CD8-positive, alpha-beta memory T cell (primary cell): ENCODE results near the gene ABI3BP. TPM values are rescaled to one million over a fixed set of nuclear protein-coding genes. Genes with fewer than 3 reads are reported as not detected.

Experiments
- CTCF ChIA-PET: fragments of 350-600 bp; sonication (Branson Sonifier 250); formaldehyde crosslinking; loops from one replicate; lab custom pipeline; 2021; ENCODE audit warnings: antibody characterized with exemption; lab: Charles Lee
- POLR2A ChIA-PET: fragments of 350-600 bp; sonication (Branson Sonifier 250); formaldehyde crosslinking; loops from one replicate; lab custom pipeline; 2021; ENCODE audit warnings: antibody characterized with exemption; lab: Charles Lee
- DNase-seq, 5 donors: peaks; one replicate each; pipeline versions ENCODE4 v3.0.0 to v3.0.0-alpha.2; 2020 to 2022; ENCODE audit warnings: mixed read lengths in 1 of 5
- H3K27ac ChIP-seq: one replicate; pipeline ENCODE4 v1.7.0; 2013; ENCODE audit warnings: low read depth, mild to moderate bottlenecking, low read length, moderate library complexity
- H3K27me3 ChIP-seq: 2 replicates; pipeline ENCODE4 v1.7.0; 2013; ENCODE audit warnings: low read length, mild to moderate bottlenecking; ENCODE audit not compliant: insufficient read depth, poor library complexity, severe bottlenecking
- H3K36me3 ChIP-seq: 2 replicates; pipeline ENCODE4 v1.7.0; 2013; ENCODE audit warnings: mild to moderate bottlenecking, low read length, moderate library complexity; ENCODE audit not compliant: insufficient read depth
- H3K4me1 ChIP-seq: 2 replicates; pipeline ENCODE4 v1.7.0; 2013; ENCODE audit warnings: mild to moderate bottlenecking, low read length, moderate library complexity; ENCODE audit not compliant: insufficient read depth
- H3K4me3 ChIP-seq: 2 replicates; pipeline ENCODE4 v1.7.0; 2013; ENCODE audit warnings: mild to moderate bottlenecking, low read length
- H3K9me3 ChIP-seq: 2 replicates; pipeline ENCODE4 v1.7.0; 2013; ENCODE audit warnings: mild to moderate bottlenecking, low read length
- H3K27ac Mint-ChIP-seq, 8 donors: one replicate each; pipeline ENCODE4 v1.8.0; 2020 to 2021; ENCODE audit warnings: mixed read lengths in 8 of 8, mild to moderate bottlenecking in 6 of 8, inconsistent platforms in 3 of 8, moderate library complexity in 3 of 8
- H3K27me3 Mint-ChIP-seq, 2 donors: one replicate each; pipeline ENCODE4 v1.8.0; 2020 to 2021; ENCODE audit warnings: mixed read lengths in 2 of 2, mild to moderate bottlenecking in 1 of 2, moderate library complexity in 1 of 2
- H3K36me3 Mint-ChIP-seq, 3 donors: one replicate each; pipeline ENCODE4 v1.8.0; 2020 to 2021; ENCODE audit warnings: mixed read lengths in 3 of 3, inconsistent platforms in 1 of 3, mild to moderate bottlenecking in 1 of 3
- H3K4me1 Mint-ChIP-seq, 3 donors: one replicate each; pipeline ENCODE4 v1.8.0; 2020 to 2021; ENCODE audit warnings: mixed read lengths in 3 of 3, inconsistent platforms in 1 of 3, mild to moderate bottlenecking in 1 of 3
- H3K4me3 Mint-ChIP-seq, 7 donors: one replicate each; pipeline ENCODE4 v1.8.0; 2020 to 2021; ENCODE audit warnings: mixed read lengths in 7 of 7, mild to moderate bottlenecking in 6 of 7, moderate library complexity in 4 of 7, inconsistent platforms in 2 of 7
- H3K9me3 Mint-ChIP-seq, 5 donors: one replicate each; pipeline ENCODE4 v1.8.0; 2020 to 2022; ENCODE audit warnings: mixed read lengths in 5 of 5, mild to moderate bottlenecking in 3 of 5, moderate library complexity in 2 of 5, inconsistent platforms in 1 of 5
- polyA plus RNA-seq: library from polyadenylated mRNA; unstranded; fragments of 300-500 nt; fragmentation: Illumina TruSeq; gene quantifications from one replicate; pipeline ENCODE4 v1.2.3, GENCODE V29; 2021
- total RNA-seq, 2 experiments: library from RNA; stranded (reverse); gene quantifications; one replicate each; pipeline ENCODE4 v1.2.3, GENCODE V29; 2021

The ABI3BP gene
- total and polyA plus RNA-seq, 3 experiments from 2014 or later = not detected

GRCh38 chr3:100891827-100892226 lies 101.4 kb downstream of the ABI3BP start:
- Histone ChIP-seq H3K4me1 (no peaks in the 10 kb centered on the region), H3K27me3 (no peaks in the 10 kb centered on the region), H3K9me3 (no peaks in the 10 kb centered on the region), H3K27ac (no peak overlapping the region), H3K36me3 (no peaks in the 10 kb centered on the region), H3K4me3 (no peak overlapping the region)
- H3K4me1 Mint-ChIP-seq = no peaks in the 10 kb centered on the region
- peaks cover 6 to 25% of the 10 kb centered on the region in 2 donors for H3K27me3 Mint-ChIP-seq
- H3K9me3 Mint-ChIP-seq = peaks cover 0 to 2% (median 0%) of the 10 kb centered on the region in 5 donors
- DNase-seq = no peak
- H3K36me3 Mint-ChIP-seq = no peaks in the 10 kb centered on the region
- no peak overlapping the region for H3K27ac Mint-ChIP-seq
- ChIA-PET POLR2A (no interaction called here), CTCF (no interaction called here)
- H3K4me3 Mint-ChIP-seq = no peak overlapping the region

- no peak overlapping the region for H3K4me3 ChIP-seq
- Mint-ChIP-seq H3K27ac (no peak overlapping the region), H3K36me3 (no peaks in the 10 kb centered on the region), H3K27me3 (peaks cover 6 to 29% of the 10 kb centered on the region in 2 donors), H3K4me1 (no peaks in the 10 kb centered on the region), H3K9me3 (peaks cover 0 to 2% (median 0%) of the 10 kb centered on the region in 5 donors), H3K4me3 (no peak overlapping the region)
- ChIA-PET CTCF (no interaction called here), POLR2A (no interaction called here)
- H3K36me3 ChIP-seq = no peaks in the 10 kb centered on the region
- no peaks in the 10 kb centered on the region for H3K27me3 ChIP-seq
- DNase-seq = no peak
- H3K27ac ChIP-seq = no peak overlapping the region
- H3K9me3 ChIP-seq = no peaks in the 10 kb centered on the region
- no peaks in the 10 kb centered on the region for H3K4me1 ChIP-seq
Measured at GRCh38 chr3:100891033-100891432, 102.2 kb downstream of the ABI3BP start.

GRCh38 chr3:100888881-100889280 lies 104.3 kb downstream of the ABI3BP start:
- Histone ChIP-seq H3K4me1 (no peaks in the 10 kb centered on the region), H3K27ac (no peak overlapping the region), H3K36me3 (no peaks in the 10 kb centered on the region), H3K4me3 (no peak overlapping the region), H3K27me3 (no peaks in the 10 kb centered on the region), H3K9me3 (no peaks in the 10 kb centered on the region)
- ChIA-PET CTCF (no interaction called here), POLR2A (no interaction called here)
- Mint-ChIP-seq H3K27me3 (peaks cover 6 to 26% of the 10 kb centered on the region in 2 donors), H3K4me3 (no peak overlapping the region), H3K36me3 (no peaks in the 10 kb centered on the region), H3K27ac (no peak overlapping the region), H3K9me3 (peaks cover 0 to 1% (median 0%) of the 10 kb centered on the region in 5 donors), H3K4me1 (no peaks in the 10 kb centered on the region)
- no peak for DNase-seq

- CTCF ChIA-PET = no interaction called here
Measured at GRCh38 chr3:100882571-100882984, 110.6 kb downstream of the ABI3BP start.

DNA sequence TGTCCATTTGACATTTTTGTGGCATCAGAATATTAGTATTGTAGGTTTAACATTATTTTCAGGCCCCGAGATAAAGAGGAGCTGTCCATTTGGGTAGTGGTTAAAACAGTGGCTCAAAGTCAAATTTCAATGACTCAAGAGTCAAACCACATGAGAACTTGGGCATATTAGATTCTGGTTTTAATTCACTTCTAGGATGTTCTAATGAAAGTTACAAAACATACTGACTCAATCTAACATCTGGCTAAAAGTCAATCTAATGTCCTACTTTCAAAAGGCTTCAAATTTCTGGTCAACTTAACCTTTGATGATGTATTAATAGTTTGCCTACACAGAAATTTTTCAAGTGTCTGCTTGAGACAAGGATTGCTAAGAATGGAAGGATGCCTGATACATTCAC lies 112.4 kb downstream of the ABI3BP start:
- no peak overlapping the region for H3K4me3 ChIP-seq

More at GRCh38 chr3:100882571-100882984, 110.6 kb downstream of the ABI3BP start:
- POLR2A ChIA-PET = no interaction called here
- Mint-ChIP-seq H3K27ac (no peak overlapping the region), H3K36me3 (no peaks in the 10 kb centered on the region), H3K4me1 (no peaks in the 10 kb centered on the region), H3K9me3 (no peaks in the 10 kb centered on the region), H3K4me3 (no peak overlapping the region), H3K27me3 (peaks cover 0 to 22% of the 10 kb centered on the region in 2 donors)
- no peaks in the 10 kb centered on the region for H3K36me3 ChIP-seq
- DNase-seq = no peak
- H3K4me1 ChIP-seq = no peaks in the 10 kb centered on the region
- no peaks in the 10 kb centered on the region for H3K27me3 ChIP-seq
- H3K9me3 ChIP-seq = no peaks in the 10 kb centered on the region
- H3K27ac ChIP-seq = no peak overlapping the region
- no peak overlapping the region for H3K4me3 ChIP-seq

GRCh38 chr3:100880072-100880471 lies 113.1 kb downstream of the ABI3BP start:
- Mint-ChIP-seq H3K4me1 (no peaks in the 10 kb centered on the region), H3K4me3 (no peak overlapping the region), H3K27ac (no peak overlapping the region), H3K27me3 (peaks cover 0 to 25% of the 10 kb centered on the region in 2 donors), H3K36me3 (no peaks in the 10 kb centered on the region), H3K9me3 (no peaks in the 10 kb centered on the region)
- no peak overlapping the region for H3K27ac ChIP-seq
- no peaks in the 10 kb centered on the region for H3K36me3 ChIP-seq
- no peaks in the 10 kb centered on the region for H3K4me1 ChIP-seq
- ChIA-PET POLR2A (no interaction called here), CTCF (no interaction called here)
- DNase-seq = no peak
- H3K4me3 ChIP-seq = no peak overlapping the region
- no peaks in the 10 kb centered on the region for H3K27me3 ChIP-seq
- no peaks in the 10 kb centered on the region for H3K9me3 ChIP-seq

More for the DNA sequence above, 112.4 kb downstream of the ABI3BP start:
- Mint-ChIP-seq H3K36me3 (no peaks in the 10 kb centered on the region), H3K27ac (no peak overlapping the region), H3K4me1 (no peaks in the 10 kb centered on the region), H3K4me3 (no peak overlapping the region), H3K27me3 (peaks cover 0 to 25% of the 10 kb centered on the region in 2 donors), H3K9me3 (no peaks in the 10 kb centered on the region)
- ChIA-PET CTCF (no interaction called here), POLR2A (no interaction called here)
- Histone ChIP-seq H3K9me3 (no peaks in the 10 kb centered on the region), H3K27me3 (no peaks in the 10 kb centered on the region), H3K36me3 (no peaks in the 10 kb centered on the region), H3K27ac (no peak overlapping the region), H3K4me1 (no peaks in the 10 kb centered on the region)
- no peak for DNase-seq

- H3K4me1 Mint-ChIP-seq = no peaks in the 10 kb centered on the region
- H3K9me3 Mint-ChIP-seq = no peaks in the 10 kb centered on the region
- no peaks in the 10 kb centered on the region for H3K27me3 ChIP-seq
- H3K4me3 ChIP-seq = no peak overlapping the region
- H3K4me1 ChIP-seq = no peaks in the 10 kb centered on the region
- H3K4me3 Mint-ChIP-seq = no peak overlapping the region
- peaks cover 0 to 25% of the 10 kb centered on the region in 2 donors for H3K27me3 Mint-ChIP-seq
- no peaks in the 10 kb centered on the region for H3K9me3 ChIP-seq
- no peak for DNase-seq
- H3K27ac Mint-ChIP-seq = peak overlapping the region in 1 of 8 donors; percentile 81
- CTCF ChIA-PET = no interaction called here
- H3K36me3 Mint-ChIP-seq = no peaks in the 10 kb centered on the region
- no peaks in the 10 kb centered on the region for H3K36me3 ChIP-seq
- H3K27ac ChIP-seq = no peak overlapping the region
- POLR2A ChIA-PET = no interaction called here
Measured at GRCh38 chr3:100879195-100879810, 113.9 kb downstream of the ABI3BP start.

- CTCF ChIA-PET = no interaction called here
- Mint-ChIP-seq H3K4me1 (no peaks in the 10 kb centered on the region), H3K4me3 (no peak overlapping the region), H3K36me3 (no peaks in the 10 kb centered on the region), H3K27me3 (peaks cover 4 to 34% of the 10 kb centered on the region in 2 donors), H3K27ac (no peak overlapping the region), H3K9me3 (no peaks in the 10 kb centered on the region)
- Histone ChIP-seq H3K4me3 (no peak overlapping the region), H3K9me3 (no peaks in the 10 kb centered on the region), H3K27ac (no peak overlapping the region), H3K27me3 (no peaks in the 10 kb centered on the region), H3K36me3 (no peaks in the 10 kb centered on the region), H3K4me1 (no peaks in the 10 kb centered on the region)
- POLR2A ChIA-PET = no interaction called here
- no peak for DNase-seq
Measured at GRCh38 chr3:100877286-100877685, 115.9 kb downstream of the ABI3BP start.
